GM21526 (cell line): ENCODE results near the gene COL15A1.

ENCODE experiments used
- ATAC-seq: cut with Tn5 transposase; IDR thresholded peaks from one replicate; pipeline ENCODE4 v1.9.1; 2021; ENCODE audit warnings: moderate library complexity; ENCODE audit not compliant: unreplicated experiment, low FRiP score

Gene COL15A1

GRCh38 chr9:98944057-98944733 is 488 bp downstream of the COL15A1 start:
- no peak for ATAC-seq

- ATAC-seq = no peak
These were observed 997 bp downstream of the COL15A1 start for GRCh38 chr9:98944734-98945074.

GRCh38 chr9:98949565-98949964 is 5.9 kb downstream of the COL15A1 start:
- no peak for ATAC-seq

GRCh38 chr9:98950262-98950661 is 6.6 kb downstream of the COL15A1 start:
- no peak for ATAC-seq

GRCh38 chr9:98951967-98952366 is 8.3 kb downstream of the COL15A1 start:
- ATAC-seq = no peak

GRCh38 chr9:98953581-98954243 is 10.0 kb downstream of the COL15A1 start:
- no peak for ATAC-seq

GRCh38 chr9:98954244-98954610 is 10.5 kb downstream of the COL15A1 start:
- no peak for ATAC-seq

- ATAC-seq = no peak
These were observed 11.6 kb downstream of the COL15A1 start for GRCh38 chr9:98955259-98955658.

GRCh38 chr9:98957826-98958225 is 14.1 kb downstream of the COL15A1 start:
- ATAC-seq = no peak

- no peak for ATAC-seq
These were observed 14.7 kb downstream of the COL15A1 start for GRCh38 chr9:98958271-98958984.

- no peak for ATAC-seq
These were observed 16.7 kb downstream of the COL15A1 start for GRCh38 chr9:98960409-98960808.

- ATAC-seq = no peak
These were observed 17.9 kb downstream of the COL15A1 start for GRCh38 chr9:98961513-98962180.

- ATAC-seq = no peak
These were observed 18.5 kb downstream of the COL15A1 start for GRCh38 chr9:98962181-98962560.

- ATAC-seq = no peak
These were observed 19.2 kb downstream of the COL15A1 start for GRCh38 chr9:98962861-98963260.

GRCh38 chr9:98964201-98964600 is 20.5 kb downstream of the COL15A1 start:
- ATAC-seq = no peak

GRCh38 chr9:98964911-98965336 is 21.2 kb downstream of the COL15A1 start:
- no peak for ATAC-seq

- ATAC-seq = no peak
These were observed 23.0 kb downstream of the COL15A1 start for GRCh38 chr9:98966676-98967075.

GRCh38 chr9:98967257-98967656 is 23.6 kb downstream of the COL15A1 start:
- no peak for ATAC-seq

- no peak for ATAC-seq
These were observed 24.0 kb downstream of the COL15A1 start for GRCh38 chr9:98967680-98968079.

- no peak for ATAC-seq
These were observed 25.1 kb downstream of the COL15A1 start for GRCh38 chr9:98968601-98969337.
